Measurements from ENCODE around the gene PTPN20.

The PTPN20 gene

GRCh38 chr10:47034441-47035051 lies 123.3 kb downstream of the PTPN20 start:
- DNase-seq (ENCODE audit: low read depth in 2 of 2), result no peak

GRCh38 chr10:47035171-47035818 lies 124.1 kb downstream of the PTPN20 start:
- no peak for DNase-seq (ENCODE audit: low read depth in 2 of 2)

GRCh38 chr10:47035819-47036337 lies 124.7 kb downstream of the PTPN20 start:
- DNase-seq (ENCODE audit: low read depth in 2 of 2), result no peak

DNA sequence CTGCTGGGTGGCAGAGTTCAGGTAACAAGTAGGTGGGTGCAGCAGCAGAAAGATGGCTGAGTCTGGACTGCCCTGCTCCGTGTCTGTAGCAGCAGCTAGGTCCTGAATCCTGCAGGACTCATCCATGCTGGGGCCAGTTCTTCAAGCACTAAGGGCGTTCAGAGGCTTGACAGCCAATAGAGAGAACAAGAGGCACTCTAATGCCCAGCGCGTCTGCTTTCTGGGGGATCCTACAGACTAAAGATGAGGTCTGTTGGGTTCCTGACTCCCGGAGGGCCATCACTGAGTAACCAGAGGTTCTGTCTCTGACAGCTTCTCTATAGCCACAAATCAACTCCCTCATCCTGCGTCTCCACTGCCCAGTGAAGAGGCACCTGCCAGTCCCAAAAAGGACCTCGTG lies 125.5 kb downstream of the PTPN20 start:
- no peak for DNase-seq (ENCODE audit: low read depth in 2 of 2)

- no peak for DNase-seq (ENCODE audit: low read depth in 2 of 2)
Observed at GRCh38 chr10:47037654-47038425, 126.6 kb downstream of the PTPN20 start.

DNA sequence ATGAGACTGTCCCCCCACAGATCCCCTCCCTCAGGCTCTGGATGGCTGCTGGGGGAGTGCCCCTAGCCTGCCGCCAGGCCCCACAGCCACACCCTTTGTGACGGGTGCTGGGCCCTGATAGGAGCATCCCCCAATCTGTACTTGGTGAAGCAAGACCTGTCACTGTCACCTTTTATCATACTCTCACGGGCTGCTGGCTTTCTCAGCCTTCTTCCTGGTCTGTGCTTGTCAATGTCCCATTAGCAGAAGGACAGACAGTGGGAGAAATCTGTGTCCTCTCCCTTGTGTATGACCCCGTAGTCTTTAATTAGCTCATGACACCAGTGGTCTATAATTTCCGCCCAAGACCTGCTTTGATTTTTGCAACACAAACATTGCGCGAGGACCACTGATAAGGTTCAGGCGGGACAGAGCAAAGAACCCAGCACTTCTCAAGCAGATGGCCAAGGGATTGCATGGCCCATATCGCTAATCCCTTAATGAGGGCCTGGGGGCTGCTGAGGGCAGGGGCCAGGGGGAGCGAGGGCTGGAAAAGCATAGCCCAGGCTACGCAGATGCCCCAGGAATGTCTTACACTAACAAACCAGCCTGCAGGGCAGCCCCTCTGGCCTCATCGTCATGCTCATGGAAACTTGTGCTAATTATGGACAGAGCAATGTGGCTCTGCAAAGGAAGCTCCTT lies 127.8 kb downstream of the PTPN20 start:
- DNase-seq (ENCODE audit: low read depth in 2 of 2), result no peak

DNA sequence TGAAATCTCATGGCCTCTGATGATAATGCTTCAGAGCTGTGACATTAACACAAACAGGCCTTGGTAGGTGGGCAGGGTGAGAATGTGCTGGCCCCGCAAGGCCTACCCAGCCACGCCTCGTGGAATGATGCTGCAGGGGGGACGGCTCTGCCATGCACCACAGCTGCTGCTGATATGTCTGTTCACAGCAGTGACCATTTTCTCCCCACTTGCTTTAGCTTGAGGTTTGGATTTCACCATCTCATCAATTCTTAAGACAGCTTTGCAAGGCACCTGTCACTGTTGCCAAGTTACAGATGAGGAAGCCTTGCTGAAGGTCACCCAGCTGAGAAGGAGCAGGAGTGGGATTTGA lies 128.3 kb downstream of the PTPN20 start:
- DNase-seq (ENCODE audit: low read depth in 2 of 2), result no peak

DNA sequence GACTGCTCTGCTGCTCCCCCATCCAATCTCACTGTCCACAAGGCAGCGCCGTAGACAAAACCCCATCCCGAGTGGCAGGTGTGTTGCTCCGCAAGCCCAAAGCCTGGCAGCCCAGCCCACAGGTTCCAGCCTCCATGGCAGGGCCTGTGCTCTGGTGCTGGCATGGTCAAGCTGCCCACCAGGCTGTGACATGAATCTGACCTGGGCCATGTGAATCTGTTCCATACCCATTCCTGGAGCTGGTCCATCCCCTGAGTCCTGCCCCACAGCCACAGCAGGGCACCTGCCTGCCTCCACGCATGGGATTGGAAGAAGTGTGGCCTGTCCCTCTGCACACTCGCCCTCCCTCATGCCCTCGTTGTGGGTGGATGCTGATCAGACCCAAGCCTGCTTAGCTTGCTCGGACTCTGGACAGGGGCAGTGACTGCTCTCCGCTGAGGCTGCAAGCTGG lies 128.8 kb downstream of the PTPN20 start:
- no peak for DNase-seq (ENCODE audit: low read depth in 2 of 2)

DNA sequence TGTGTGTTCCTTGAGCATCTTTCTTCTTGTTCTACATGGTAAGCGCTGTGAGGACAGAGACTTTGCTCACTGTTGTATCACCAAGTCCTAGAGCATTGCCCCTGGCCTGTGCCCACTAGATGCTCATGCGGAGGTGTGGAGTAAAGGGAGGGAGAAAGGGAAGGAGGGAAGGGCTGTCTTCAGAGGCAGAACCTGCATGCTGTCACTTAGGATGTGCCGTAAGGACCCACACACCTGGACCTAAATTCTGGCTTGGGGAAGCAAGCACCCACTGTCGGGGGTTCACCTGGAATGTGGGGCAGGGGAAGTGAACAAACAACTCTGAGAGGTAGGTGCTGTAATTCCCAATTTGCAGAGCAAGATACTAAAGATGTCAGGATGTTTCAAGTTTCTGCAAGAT lies 129.5 kb downstream of the PTPN20 start:
- no peak for DNase-seq (ENCODE audit: low read depth in 2 of 2)

DNA sequence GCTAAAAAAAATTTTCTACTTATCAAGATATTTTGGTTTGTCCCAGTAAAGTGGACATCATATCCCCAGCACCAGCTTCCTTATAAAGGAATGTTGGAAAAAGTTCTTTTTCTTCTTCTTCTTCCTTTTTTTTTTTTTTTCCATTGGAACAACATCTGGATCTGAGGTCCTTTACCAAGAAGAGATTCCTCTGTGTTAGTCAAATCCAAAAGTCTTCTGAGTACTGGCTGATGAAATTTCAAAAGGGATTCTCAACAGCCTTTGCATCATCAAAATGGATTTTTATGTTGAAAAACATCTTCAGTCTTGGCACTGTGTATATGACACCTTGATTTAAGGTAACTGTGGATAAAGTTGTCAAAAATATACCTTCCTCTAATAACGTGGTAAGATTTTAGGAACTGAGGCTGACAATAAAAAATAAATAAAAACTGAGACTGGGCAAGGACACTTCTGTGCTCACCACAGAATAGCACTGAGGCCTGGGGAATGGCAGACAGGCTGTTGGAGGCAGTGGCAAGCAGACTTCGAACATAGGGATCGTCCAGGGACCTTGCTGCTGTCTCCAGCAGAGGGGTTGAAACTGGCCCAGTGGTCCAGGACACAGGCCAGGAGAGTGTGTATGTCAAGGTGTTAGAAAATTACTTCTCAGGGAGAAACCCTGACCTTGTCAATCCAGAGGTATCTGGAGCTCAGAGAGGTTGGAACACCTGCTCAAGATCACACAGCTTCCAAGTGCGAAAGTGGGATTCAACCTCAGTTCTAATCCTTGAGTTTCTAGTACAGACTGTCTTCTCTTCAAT lies 130.4 kb downstream of the PTPN20 start:
- no peak for DNase-seq (ENCODE audit: low read depth in 2 of 2)

GRCh38 chr10:47042199-47042473 lies 130.9 kb downstream of the PTPN20 start:
- DNase-seq (ENCODE audit: low read depth in 2 of 2), result no peak

DNA sequence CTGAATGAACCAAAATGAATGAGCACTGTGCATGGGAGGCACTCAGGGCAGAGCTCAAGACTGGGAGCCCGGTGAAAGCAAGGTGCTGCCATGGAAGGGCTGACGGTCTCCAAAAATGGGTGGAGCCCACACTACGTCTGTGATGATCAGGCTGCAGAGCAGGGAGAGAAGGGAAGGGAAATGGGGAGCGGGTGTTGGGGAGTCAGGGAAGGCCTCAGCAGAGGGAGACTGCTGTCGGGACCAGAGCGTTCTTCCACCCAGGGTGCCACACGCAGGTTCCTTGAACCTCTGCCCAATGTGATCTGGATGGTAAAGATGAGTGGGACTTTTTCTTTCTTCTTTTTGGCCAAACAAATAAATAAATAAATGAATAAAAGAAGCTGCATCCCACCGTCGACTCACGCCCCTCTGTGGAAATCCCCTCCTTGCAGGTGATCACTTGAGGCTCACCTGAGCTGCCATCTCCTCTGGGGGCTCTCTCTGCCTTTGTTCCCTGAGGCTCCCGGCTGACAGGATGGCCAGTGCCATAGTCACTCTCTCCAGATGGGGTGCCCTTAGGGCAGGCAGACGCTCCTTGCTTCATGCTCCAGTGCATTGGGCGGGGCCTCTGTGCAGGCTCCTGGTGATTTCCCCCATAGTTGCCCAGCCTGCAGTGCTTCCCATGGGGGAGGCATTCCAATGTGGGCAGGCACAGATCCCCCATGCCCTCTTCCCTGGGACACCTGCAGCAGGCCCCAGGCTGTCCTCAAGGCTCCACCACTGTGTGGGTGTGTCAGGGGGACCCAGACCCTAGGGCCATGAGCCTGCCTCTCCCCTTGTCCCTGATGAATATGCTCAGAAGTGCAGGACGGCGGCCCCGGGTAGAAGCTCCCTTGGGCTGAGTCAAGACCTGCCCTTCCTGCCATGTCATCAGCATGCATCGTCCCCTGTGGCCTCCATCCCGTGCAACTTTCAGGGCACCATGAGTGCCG lies 131.8 kb downstream of the PTPN20 start:
- no peak for DNase-seq (ENCODE audit: low read depth in 2 of 2)

- DNase-seq (ENCODE audit: low read depth in 2 of 2), result no peak
Observed at GRCh38 chr10:47043928-47044538, 132.8 kb downstream of the PTPN20 start.

DNA sequence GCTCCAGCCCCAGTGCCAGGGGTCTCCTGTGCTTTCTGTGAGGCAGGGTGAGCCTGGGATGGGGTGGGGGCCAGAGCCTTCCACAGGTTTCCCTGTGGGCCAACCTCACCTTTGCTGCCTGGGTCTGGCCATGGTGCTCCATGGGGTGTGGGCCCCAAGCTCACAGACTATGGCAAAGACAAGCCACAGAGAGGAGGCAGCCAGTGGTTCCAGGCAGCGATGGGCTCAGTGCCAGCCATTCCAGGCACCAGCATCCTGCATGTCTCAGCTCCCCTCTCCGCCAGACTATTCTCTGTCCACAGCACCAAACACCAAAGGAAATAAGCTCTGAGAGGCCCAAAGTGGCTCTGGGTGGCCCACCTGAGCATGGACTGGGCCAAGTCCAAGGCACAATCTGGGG lies 133.5 kb downstream of the PTPN20 start:
- no peak for DNase-seq (ENCODE audit: low read depth in 2 of 2)

DNA sequence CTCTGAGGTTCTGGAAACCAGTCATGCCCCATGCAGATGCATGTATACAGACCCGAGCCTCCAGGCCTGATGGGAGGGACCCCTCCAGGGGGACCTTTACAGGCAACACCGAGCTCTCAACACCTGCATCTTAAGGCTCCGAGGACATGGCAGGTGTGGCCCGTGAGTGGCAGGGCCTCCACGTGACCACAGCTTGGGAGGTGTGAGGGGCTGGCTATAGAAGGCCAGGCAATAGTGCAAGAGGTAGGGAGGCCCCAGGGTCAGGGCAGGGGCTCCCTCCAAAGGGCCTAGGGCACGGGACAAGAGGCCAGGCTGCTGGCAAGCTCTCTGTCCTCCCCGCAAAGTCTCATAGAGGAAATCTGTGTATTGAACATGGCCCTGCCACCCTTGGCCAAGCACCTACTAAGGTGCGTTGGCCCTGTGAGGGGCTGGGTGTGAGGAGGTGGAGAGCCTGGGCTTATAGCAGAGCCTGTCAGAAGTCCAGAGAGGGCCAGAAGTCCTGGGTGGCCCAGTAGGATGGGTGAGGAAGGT lies 134.2 kb downstream of the PTPN20 start:
- no peak for DNase-seq (ENCODE audit: low read depth in 2 of 2)

DNA sequence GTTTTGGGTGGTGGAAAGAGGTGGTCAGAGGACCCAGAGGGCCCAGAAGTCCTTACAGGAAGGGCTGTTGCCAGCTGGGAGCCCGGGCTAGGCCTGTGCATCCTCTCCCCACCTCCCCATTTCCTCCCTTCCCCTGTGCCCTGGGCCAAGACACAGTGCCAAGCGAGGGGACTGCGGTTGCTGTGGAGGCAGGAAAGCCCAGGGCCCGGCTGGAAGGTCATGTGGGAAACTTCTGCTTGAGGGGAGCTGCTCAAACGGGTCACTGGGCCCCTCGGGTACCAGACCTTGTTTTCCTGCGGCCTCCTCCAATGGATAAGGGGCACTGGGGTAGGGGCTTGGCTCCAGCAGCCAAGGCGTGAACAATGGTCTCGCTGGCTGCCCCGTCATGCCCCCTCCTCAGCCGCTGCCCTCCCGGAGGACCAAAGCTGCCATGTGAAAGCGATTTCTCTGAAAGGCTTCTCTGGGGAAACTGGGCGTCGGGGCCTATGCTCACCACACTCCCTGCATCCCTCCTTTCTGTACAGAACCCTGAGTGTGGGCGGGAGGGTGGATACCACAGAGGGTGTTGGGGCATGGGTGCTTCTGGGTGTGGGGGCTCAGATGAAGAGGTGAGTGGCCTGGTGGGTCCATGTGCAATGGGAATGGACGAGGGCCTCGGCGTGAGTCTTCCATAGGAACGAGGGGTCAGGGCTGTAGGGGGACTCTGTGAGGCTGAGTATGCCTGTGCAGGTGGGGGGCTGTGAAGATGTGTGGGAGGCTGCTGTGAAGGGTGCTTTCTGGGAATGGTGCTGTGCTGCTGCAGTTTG lies 135.3 kb downstream of the PTPN20 start:
- DNase-seq (ENCODE audit: low read depth in 2 of 2), result no peak

GRCh38 chr10:47047127-47047504 lies 135.9 kb downstream of the PTPN20 start:
- DNase-seq (ENCODE audit: low read depth in 2 of 2), result no peak

DNA sequence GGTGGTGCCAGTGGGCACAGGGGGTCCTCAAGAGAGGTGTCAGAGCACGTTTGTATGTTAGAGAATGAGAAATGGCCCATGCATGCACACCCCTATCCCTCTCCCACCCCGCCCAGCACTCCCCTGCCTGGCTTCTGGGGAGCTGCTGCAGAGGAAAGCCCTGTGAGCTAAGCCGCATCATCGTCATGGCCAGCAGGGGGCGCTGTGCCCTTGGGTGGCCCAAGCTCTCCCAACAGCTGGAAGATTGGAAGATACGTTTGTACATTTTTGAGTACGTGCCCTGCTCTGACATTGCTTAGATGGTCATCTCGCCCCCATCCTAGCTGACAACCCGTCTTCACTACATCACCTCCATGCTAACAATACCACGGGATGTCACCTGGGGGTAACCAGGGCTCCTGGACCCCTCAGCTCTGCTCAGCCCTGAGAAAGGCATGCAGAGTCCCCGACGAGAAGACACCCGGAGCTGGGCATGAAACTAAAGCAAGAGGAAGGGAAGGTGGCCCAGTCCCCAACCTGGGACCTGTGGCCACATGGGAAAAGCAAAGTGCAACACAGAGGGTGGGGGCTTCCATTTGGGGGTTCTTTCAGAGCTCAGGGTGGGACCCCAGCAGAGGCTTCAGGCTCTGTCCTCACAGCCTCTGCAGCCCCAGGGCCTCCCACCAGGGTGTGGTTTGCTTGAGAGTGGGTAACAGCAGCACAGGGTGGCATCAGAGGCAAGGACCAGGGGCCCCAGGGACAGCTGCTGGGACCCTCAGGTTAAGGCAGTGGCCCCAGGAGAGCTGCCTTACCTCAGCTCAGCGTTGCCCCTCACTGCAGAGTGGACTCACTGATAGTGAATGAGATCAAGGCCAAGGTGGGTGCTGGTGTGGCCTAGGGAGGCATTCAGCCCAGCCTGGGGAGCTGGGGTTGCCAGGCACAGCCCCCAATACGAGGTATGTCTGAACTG lies 136.6 kb downstream of the PTPN20 start:
- DNase-seq (ENCODE audit: low read depth in 2 of 2), result peak; percentile 36 to 44

Data from activated CD8-positive, alpha-beta memory T cell treated with anti-CD3 and anti-CD28 coated beads for 4 hours (primary cell).